Keratinocyte (primary cell): Measurements from ENCODE around the gene DPP10. TPM values are rescaled to one million over a fixed set of nuclear protein-coding genes. Genes with fewer than 3 reads are reported as not detected.

ENCODE experiments used
- DNase-seq: peaks from one replicate; pipeline ENCODE4 v3.0.0-alpha.2; 2011; ENCODE audit warnings: low read depth, missing footprints, low spot score
- FAIRE-seq: peaks from 2 replicates; lab custom pipeline; 2011; peaks lifted over from hg19 to GRCh38; lab: Jason Lieb, UNC
- H2AFZ ChIP-seq: 2 replicates; pipeline ENCODE4 v1.6.0; 2012; ENCODE audit warnings: low read length, control low read depth, inconsistent platforms; ENCODE audit not compliant: control insufficient read depth
- H3K27ac ChIP-seq: 2 replicates; pipeline ENCODE4 v1.5.1; 2011; ENCODE audit warnings: low read length; ENCODE audit not compliant: control insufficient read depth, insufficient read depth
- H3K27me3 ChIP-seq: 3 replicates; pipeline ENCODE4 v1.6.0; 2011; ENCODE audit warnings: low read length; ENCODE audit not compliant: control insufficient read depth, insufficient read depth; ENCODE audit errors: extremely low read depth
- H3K36me3 ChIP-seq, 2 experiments: 2 replicates in 1 of 2; 3 replicates in 1 of 2; pipeline ENCODE4 v1.5.1; 2011; ENCODE audit warnings: low read length in 2 of 2, mild to moderate bottlenecking in 1 of 2; ENCODE audit not compliant: control insufficient read depth in 2 of 2, insufficient read depth in 2 of 2; ENCODE audit errors: extremely low read depth in 1 of 2
- H3K4me1 ChIP-seq: 3 replicates; pipeline ENCODE4 v1.5.1; 2011; ENCODE audit warnings: low read length; ENCODE audit not compliant: control insufficient read depth, insufficient read depth; ENCODE audit errors: extremely low read depth
- H3K4me2 ChIP-seq: 3 replicates; pipeline ENCODE4 v1.6.0; 2011; ENCODE audit warnings: low read depth, low read length; ENCODE audit not compliant: control insufficient read depth, insufficient read depth; ENCODE audit errors: extremely low read depth
- H3K4me3 ChIP-seq, 3 experiments: fragments of 200-600 bp in 1 of 3; sonication (generic) in 1 of 3; 2 replicates in 2 of 3; 3 replicates in 1 of 3; pipeline ENCODE4 v1.5.1; 2011 to 2016; ENCODE audit warnings: low read length in 3 of 3, mild to moderate bottlenecking in 3 of 3, control low read depth in 2 of 3, inconsistent platforms in 1 of 3, low read depth in 1 of 3, mixed read lengths in 1 of 3, mixed run types in 1 of 3, moderate library complexity in 1 of 3; ENCODE audit not compliant: control insufficient read depth in 2 of 3, insufficient read depth in 2 of 3; ENCODE audit errors: extremely low read depth in 1 of 3
- H3K79me2 ChIP-seq: 2 replicates; pipeline ENCODE4 v1.6.0; 2012; ENCODE audit warnings: low read length; ENCODE audit not compliant: control insufficient read depth, insufficient read depth
- H3K9ac ChIP-seq: 3 replicates; pipeline ENCODE4 v1.6.0; 2011; ENCODE audit warnings: low read length; ENCODE audit not compliant: control insufficient read depth, insufficient read depth; ENCODE audit errors: extremely low read depth
- H3K9me1 ChIP-seq: 3 replicates; pipeline ENCODE4 v1.6.0; 2011; ENCODE audit warnings: low read length; ENCODE audit not compliant: control insufficient read depth, insufficient read depth; ENCODE audit errors: extremely low read depth
- H3K9me3 ChIP-seq: 2 replicates; pipeline ENCODE4 v1.5.1; 2012; ENCODE audit warnings: low read depth, low read length; ENCODE audit not compliant: control insufficient read depth
- H4K20me1 ChIP-seq: 3 replicates; pipeline ENCODE4 v1.6.0; 2011; ENCODE audit warnings: low read length; ENCODE audit not compliant: control insufficient read depth, insufficient read depth; ENCODE audit errors: extremely low read depth
- CTCF ChIP-seq, 3 experiments: IDR thresholded peaks in 1 of 3; conservative IDR thresholded peaks in 1 of 3; optimal IDR thresholded peaks in 1 of 3; 2 replicates in 2 of 3; 3 replicates in 1 of 3; pipeline versions ENCODE3 to v1.5.1; 2011; ENCODE audit warnings: low read length in 3 of 3, mild to moderate bottlenecking in 3 of 3, moderate library complexity in 2 of 3, control low read depth in 1 of 3, inconsistent platforms in 1 of 3; ENCODE audit not compliant: insufficient read depth in 2 of 3; ENCODE audit errors: extremely low read depth in 1 of 3
- EZH2 ChIP-seq: IDR thresholded peaks from one replicate; pipeline ENCODE4 v1.6.1; 2012; ENCODE audit warnings: inconsistent platforms, mild to moderate bottlenecking, low read length, moderate library complexity
- dilution Hi-C: fragments of 300-500 bp; cut with MboI; formaldehyde crosslinking; loops from one replicate; pipeline ENCODE4 v1.7.0; 2020; ENCODE audit warnings: low sequenced_read_pairs; ENCODE audit not compliant: extremely low pct_ligation_motif_present
- polyA plus RNA-seq, 5 experiments: library from polyadenylated mRNA; depleted of rRNA in 3 of 5; stranded (reverse) in 3 of 5; stranded (forward) in 1 of 5; unstranded in 1 of 5; fragments of >200 nt; gene quantifications; 1 replicate in 1 of 5; 2 replicates in 3 of 5; 3 replicates in 1 of 5; pipeline versions ENCODE4 v1.2.1 to v1.2.3, GENCODE V29; 2011 to 2012; ENCODE audit warnings: missing spikeins in 2 of 5, low read depth in 1 of 5, low replicate concordance in 1 of 5

Gene DPP10
- polyA plus RNA-seq, 1 donor (not counting 4 experiments of a cell fraction or from before 2014, with no cell fraction given), result not detected

GRCh38 chr2:114769991-114770390, 327.6 kb downstream of the DPP10 start:
- Histone ChIP-seq H3K79me2 (no peaks in the 10 kb centered on the region), H3K4me3 (no peak overlapping the region), H4K20me1 (no peaks in the 10 kb centered on the region), H3K27me3 (no peaks in the 10 kb centered on the region), H3K4me2 (no peak overlapping the region), H3K9ac (no peak overlapping the region), H3K36me3 (no peaks in the 10 kb centered on the region), H3K27ac (no peak overlapping the region), H3K9me3 (peaks cover 2% of the 10 kb centered on the region), H2AFZ (no peak overlapping the region), H3K4me1 (no peaks in the 10 kb centered on the region), H3K9me1 (no peaks in the 10 kb centered on the region)
- FAIRE-seq, result no peak
- no peak for DNase-seq
- dilution Hi-C loops, result no loop called here
- TF ChIP-seq EZH2 (no peak), CTCF (optimal IDR thresholded peaks at IDR 0.05 in 1 of 3, IDR thresholded peaks at IDR 0.05 in 1 of 3, conservative IDR thresholded peaks at IDR 0.05 in 1 of 3; ENCODE audit: extremely low read depth in 1 of 3, insufficient read depth in 2 of 3, low read length in 3 of 3) (no peak)

GRCh38 chr2:114784046-114784445, 341.6 kb downstream of the DPP10 start:
- H3K9ac ChIP-seq, result no peak overlapping the region

More at GRCh38 chr2:114784046-114784445, 341.6 kb downstream of the DPP10 start:
- Histone ChIP-seq H4K20me1 (no peaks in the 10 kb centered on the region), H3K4me2 (no peak overlapping the region), H3K9me1 (no peaks in the 10 kb centered on the region), H3K27ac (no peak overlapping the region), H3K9me3 (no peaks in the 10 kb centered on the region), H3K27me3 (no peaks in the 10 kb centered on the region), H3K4me3 (no peak overlapping the region), H3K79me2 (no peaks in the 10 kb centered on the region), H3K36me3 (no peaks in the 10 kb centered on the region), H2AFZ (no peak overlapping the region), H3K4me1 (no peaks in the 10 kb centered on the region)
- no peak for FAIRE-seq
- no peak for DNase-seq
- dilution Hi-C loops, result no loop called here
- no peak for TF ChIP-seq EZH2
